ENCODE measurements around the gene RNF225. TPM values are rescaled to one million over a fixed set of nuclear protein-coding genes. Genes with fewer than 3 reads are reported as not detected.
A peak's percentile ranks its signal among the peaks of the same experiment; 100 is the strongest.
"Not testable (repeated sequence)": the region's sequence is repeated elsewhere in the genome, so short reads cannot be mapped to it uniquely, and the experiment has no call there.

The RNF225 gene
- total RNA-seq, 1 experiment from 2014 or later, result not detected

DNA sequence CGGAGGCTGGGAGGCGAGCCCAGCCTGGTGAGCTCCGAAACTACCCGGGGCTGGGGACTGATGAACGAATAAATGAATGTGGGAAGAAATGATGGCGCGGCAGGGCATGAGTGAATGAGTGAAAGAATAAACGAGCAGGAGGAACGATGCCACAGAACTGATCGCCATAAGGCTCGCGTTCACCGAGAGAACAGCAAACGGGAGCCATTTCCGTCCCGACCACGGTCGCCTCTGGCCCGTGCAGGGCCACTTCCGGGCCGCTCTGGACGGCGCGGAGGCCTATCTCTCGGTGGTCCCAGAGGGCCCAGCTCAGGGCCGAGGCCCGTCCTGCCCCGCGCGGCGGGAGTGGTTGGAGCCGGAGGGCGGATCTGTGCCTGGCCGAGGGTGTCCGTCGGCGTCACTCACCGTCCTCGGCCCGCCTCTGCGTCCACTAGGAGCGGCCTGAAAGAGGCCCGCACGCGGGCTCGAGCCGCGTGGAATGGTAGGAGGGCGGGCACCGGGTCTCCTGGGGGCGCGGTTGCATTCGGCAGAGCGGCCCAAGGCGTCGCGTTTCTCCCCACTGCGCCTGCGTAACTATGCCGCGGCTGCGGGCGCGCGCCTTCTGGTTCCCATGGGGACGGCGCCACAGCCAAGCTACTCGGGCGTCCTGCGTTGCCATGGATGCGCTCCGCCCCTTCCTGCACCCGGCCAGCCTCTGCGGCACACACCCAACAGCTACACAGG, 33.0 kb upstream of the RNF225 start, which contains the start of gene ZNF497:
Gene ZNF497, minus strand, starts transcription at position 480 of the 723 bp plus-strand sequence. CDS start 5,116 bp downstream, outside the sequence.
- peak; percentile 99 for DNase-seq (ENCODE audit: low read depth)

GRCh38 chr19:58364146-58364545, 31.3 kb upstream of the RNF225 start:
- no peak for DNase-seq (ENCODE audit: low read depth)

DNA sequence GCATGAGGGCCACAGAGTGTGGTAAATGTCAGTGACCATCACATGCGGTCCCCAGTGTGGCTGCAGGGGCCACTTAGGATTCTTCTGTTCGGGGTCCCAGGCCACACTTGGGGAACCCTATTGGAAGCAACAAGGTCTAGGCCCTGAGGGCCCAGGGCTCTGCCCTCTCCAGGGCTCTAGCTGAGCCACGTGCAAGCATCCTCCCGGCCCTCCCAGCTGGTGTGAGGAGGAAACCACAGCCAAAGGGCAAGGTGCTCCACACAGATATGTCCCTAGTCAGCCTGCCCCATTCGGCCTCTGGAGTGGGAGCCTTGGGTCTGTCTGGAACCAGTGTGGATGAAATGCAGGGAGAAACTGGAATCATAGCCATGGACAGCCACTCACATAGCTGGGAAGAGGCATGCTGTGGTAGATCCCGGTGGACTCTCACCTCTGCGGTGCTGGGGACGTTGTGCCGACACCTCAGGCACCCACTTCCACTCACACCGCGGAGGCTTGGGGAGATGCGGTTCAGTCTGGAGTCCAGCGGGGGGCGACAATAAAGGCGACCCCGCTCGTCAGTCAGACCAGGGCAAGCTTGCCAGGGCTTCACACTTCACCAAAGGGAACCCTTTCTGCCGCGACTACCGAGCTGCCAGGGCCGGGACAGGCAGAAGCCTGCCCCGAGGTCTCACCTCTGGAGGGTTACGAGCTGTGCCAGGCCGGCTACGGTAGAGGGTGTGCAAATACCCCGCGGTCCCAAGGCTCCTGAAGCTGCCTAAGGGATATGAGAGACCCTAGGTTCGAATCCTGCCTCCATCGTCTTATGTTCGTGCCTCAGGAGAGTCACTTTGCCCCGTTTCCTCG, 28.6 kb upstream of the RNF225 start:
- DNase-seq (ENCODE audit: low read depth), result no peak

GRCh38 chr19:58367698-58368454, 27.6 kb upstream of the RNF225 start:
- DNase-seq (ENCODE audit: low read depth), result no peak

- no peak for DNase-seq (ENCODE audit: low read depth)
Observed at GRCh38 chr19:58368561-58369360, 26.7 kb upstream of the RNF225 start.

GRCh38 chr19:58372311-58373133, 22.9 kb upstream of the RNF225 start:
- no peak for DNase-seq (ENCODE audit: low read depth)

DNA sequence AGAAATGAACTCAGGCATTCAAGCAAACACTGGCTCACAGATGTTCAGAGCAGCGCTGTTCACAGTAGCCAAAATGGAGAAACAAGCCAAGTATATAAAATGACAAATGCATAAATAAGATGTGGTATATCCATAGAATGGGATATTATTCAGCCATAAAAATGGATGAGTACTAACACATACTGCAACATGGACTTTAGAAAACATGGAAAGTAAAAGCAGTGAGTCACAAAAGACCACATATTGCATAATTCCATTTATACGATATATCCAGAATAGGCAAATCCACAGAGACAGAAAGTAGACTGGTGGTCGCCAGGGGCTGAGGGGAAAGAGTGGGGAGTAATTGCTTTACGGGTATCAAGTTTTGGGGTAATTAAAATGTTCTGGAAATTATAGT, 21.3 kb upstream of the RNF225 start:
- DNase-seq (ENCODE audit: low read depth), result no peak

DNA sequence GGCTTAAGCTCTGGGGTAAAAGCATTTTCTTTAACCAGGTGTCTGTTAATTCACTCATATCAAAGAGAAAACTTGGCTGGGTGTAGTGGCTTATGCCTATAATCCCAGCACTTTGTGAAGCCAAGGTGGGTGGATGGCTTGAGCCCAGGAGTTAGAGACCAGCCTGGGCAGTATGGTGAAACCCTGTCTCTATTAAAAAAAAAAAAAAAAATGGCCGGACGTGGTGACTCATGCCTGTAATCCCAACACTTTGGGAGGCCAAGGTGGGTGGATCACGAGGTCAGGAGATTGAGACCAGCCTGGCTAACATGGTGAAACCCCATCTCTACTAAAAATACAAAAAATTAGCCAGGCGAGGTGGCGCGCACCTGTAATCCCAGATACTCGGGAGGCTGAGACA, 18.7 kb upstream of the RNF225 start:
- not testable (repeated sequence) for DNase-seq (ENCODE audit: low read depth)

- DNase-seq (ENCODE audit: low read depth), result no peak
Observed at GRCh38 chr19:58379246-58379645, 16.2 kb upstream of the RNF225 start.

DNA sequence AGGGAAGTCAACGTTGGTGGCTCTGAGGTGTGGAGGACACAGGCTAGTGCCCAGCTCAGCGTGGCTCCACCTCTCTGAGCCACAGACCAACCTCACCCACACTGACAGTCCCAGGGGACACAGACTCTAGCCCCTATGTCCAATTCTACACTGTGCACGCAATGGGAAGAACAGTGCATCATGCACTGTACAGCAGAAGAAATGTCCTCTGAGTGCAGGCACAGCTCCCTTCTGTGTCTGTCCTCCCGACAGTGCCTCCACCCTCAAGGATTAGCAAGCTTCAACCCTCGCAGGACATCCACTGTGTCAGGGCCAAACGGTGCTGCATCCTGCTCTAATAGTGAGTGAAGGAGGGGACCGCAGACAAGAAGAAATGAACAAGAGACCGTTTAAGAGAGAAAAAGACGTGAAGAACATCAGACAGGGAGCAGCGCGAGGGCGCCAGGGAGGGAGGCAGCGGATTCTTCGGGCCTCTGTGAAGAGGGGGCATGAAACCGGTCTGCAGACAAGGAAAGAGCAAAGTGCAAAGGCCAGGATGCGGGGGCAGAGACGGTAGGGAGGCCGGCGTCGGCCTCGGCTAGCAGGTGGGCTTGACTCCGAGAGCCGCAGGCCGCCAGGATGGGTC, 15.3 kb upstream of the RNF225 start:
- no peak for DNase-seq (ENCODE audit: low read depth)

DNA sequence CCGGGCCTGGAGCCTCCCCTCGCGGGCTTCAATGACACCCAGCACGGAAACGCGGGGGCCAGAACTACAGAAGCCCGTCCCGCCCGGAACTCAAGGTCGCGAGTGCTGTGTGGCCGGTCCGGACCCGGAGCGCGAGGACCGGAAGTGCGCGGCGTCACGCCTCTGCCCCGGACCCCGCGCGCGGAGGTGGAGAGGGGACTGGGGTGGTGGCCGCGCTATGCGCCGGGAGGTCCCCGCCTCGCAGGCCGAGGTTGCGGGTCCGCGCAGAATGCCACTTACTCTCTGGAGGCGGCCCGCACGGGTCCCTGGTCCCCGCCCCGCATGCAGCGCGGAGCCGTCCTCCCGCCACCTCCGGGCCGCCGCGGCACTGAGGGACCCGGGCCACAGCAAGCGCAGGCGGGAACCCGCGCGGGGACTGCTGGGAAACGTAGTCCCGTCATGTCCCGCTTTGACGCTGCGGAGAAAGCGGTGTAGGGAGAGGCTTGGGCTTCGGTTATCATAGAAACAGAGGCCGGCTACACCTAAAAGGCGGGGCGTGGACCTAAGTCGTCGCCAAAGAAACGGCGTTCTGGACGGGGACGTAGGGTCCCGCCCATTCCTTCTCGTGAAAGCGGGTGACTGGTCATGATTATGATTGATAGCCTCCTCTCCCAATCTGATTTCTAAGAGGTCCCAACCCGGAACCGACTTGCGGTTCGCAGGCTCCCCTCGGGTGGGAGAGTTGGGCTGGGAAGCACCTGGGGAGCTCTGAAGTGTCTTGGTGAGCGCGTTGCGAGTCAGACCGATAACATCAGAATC, 14.6 kb upstream of the RNF225 start, which contains the start of gene ZNF837:
Gene ZNF837, minus strand, starts transcription at position 369 of the 798 bp plus-strand sequence. CDS start 11,698 bp downstream, outside the sequence.
- DNase-seq (ENCODE audit: low read depth), result peak; percentile 100

GRCh38 chr19:58381460-58382212, 13.8 kb upstream of the RNF225 start:
- DNase-seq (ENCODE audit: low read depth), result no peak

- DNase-seq (ENCODE audit: low read depth), result no peak
Observed at GRCh38 chr19:58382997-58383603, 12.4 kb upstream of the RNF225 start.

DNA sequence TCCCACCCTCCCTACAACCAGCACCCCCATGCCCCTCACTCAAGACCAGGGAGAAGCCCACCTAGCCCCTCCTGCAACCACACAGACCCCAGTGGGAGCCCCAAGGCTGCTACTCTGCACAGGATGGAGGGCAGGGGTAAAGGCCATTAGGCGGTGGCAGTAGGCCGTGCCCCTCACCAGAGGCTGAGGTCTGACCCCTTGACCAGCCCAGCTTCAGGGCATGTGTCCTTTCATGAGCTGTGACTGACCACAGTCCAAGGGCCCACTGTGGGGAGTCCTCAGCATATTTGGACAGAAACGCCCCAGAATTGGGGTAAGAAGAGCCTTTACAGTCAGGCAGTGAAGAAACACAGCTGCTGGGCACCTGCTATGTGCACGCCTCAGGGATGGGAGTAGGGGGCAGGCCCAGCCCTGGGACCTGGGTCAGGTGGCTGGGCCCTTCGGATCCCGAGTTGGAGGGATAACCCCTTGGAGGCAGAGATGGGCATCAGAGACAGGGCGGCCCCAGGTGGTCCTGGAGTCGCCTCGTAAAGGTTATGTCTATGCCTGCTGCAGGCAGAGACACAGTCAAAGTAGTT, 10.1 kb upstream of the RNF225 start:
- DNase-seq (ENCODE audit: low read depth), result no peak

DNA sequence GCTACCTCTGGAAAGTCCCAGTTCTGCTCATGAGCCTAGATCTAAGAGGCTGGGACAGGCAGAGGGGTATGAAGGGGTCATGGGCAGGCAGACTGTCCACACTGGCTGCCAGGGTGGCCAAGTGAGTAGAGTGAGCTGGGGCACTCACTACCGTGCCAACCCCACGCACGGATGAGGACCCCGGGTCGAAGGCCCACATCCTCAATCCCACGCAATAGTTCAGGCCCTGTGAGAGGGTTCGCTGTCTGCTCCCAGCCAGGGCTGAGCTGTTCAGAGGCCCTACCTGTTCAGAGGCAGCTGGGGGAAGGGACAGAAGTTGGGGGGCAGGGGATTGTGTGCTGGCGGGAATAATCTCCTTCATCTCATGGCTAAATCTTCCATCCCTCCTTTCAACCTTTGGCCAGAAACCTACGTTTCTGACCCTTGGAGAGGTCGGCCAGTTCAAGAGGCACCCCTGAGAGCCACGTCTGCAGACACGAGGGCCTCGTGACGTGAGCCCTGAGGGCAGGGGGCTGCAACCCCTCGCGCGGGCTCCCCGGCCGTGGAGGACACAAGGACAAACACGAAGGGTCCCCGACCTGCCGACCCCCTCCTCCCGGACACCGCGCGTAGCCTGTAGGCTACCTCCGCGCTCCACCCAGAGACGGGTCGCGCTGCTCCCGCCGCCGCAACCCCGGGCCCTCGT, 9.4 kb upstream of the RNF225 start:
- no peak for DNase-seq (ENCODE audit: low read depth)

GRCh38 chr19:58386576-58387337, 8.7 kb upstream of the RNF225 start, which contains the start of gene RPS5:
RPS5 (plus strand) TSS chr19:58387269; CDS start chr19:58388138, 869 bp downstream.
- peak; percentile 99 for DNase-seq (ENCODE audit: low read depth)

Data from Daoy (cell line).